ENCODE measurements around the gene FANCB. TPM values are rescaled to one million over a fixed set of nuclear protein-coding genes. Genes with fewer than 3 reads are reported as not detected.

Gene FANCB
- total and polyA plus RNA-seq, 2 of the 8 experiments (the other 6 are each of a cell fraction or from before 2014, with no cell fraction given): 1.9 to 13.8 TPM

DNA sequence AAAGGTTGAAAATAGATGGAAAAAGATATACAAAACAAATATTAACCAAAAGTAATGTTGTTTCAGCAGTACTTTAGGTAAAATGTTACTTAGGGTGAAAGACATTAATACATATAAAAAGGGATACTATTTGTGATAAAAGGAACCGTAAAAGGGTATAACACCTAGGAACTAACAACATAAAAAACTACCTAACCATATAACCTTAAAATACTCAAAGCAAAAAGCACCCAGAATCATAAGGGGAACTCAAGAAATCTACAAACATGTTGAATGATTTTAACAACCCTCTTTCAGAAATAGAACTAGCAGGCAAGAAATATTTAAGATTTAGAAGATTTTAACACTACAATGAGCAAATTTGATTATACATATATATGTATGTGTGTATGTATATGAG is 11.8 kb upstream of the FANCB start (continued):
- TF ChIP-seq, protein P1, sequence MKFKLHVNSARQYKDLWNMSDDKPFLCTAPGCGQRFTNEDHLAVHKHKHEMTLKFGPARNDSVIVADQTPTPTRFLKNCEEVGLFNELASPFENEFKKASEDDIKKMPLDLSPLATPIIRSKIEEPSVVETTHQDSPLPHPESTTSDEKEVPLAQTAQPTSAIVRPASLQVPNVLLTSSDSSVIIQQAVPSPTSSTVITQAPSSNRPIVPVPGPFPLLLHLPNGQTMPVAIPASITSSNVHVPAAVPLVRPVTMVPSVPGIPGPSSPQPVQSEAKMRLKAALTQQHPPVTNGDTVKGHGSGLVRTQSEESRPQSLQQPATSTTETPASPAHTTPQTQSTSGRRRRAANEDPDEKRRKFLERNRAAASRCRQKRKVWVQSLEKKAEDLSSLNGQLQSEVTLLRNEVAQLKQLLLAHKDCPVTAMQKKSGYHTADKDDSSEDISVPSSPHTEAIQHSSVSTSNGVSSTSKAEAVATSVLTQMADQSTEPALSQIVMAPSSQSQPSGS (IDR thresholded peaks at IDR 0.05; ENCODE audit: low read length): no peak
- TF ChIP-seq EGR1 (IDR thresholded peaks at IDR 0.05; ENCODE audit: borderline replicate concordance, low read depth, low read length): no peak
- TF ChIP-seq KDM5A (IDR thresholded peaks at IDR 0.05; ENCODE audit: low read length): no peak
- TF ChIP-seq CREB1 (IDR thresholded peaks at IDR 0.05): no peak
- TF ChIP-seq POLR2A (IDR thresholded peaks at IDR 0.05; ENCODE audit: control extremely low read depth in 1 of 2, low read depth in 2 of 2, low read length in 2 of 2): no peak
- TF ChIP-seq YY1 (IDR thresholded peaks at IDR 0.05; ENCODE audit: low read depth, low read length): no peak
- no peak for TF ChIP-seq TBP (IDR thresholded peaks at IDR 0.05; ENCODE audit: low read depth, low read length)
- TF ChIP-seq SUZ12 (IDR thresholded peaks at IDR 0.05; ENCODE audit: low read length): no peak
- no peak for TF ChIP-seq TAF1 (IDR thresholded peaks at IDR 0.05; ENCODE audit: low read depth, low read length)

All from H1 (cell line).